HG03097 (cell line): ENCODE measurements around the gene TMEM181.
"Not testable (repeated sequence)": the region's sequence is repeated elsewhere in the genome, so short reads cannot be mapped to it uniquely, and the experiment has no call there.

Source experiments
- ATAC-seq: cut with Tn5 transposase; IDR thresholded peaks from one replicate; pipeline ENCODE4 v1.9.1; 2021; ENCODE audit not compliant: unreplicated experiment, low FRiP score

TMEM181 gene

DNA sequence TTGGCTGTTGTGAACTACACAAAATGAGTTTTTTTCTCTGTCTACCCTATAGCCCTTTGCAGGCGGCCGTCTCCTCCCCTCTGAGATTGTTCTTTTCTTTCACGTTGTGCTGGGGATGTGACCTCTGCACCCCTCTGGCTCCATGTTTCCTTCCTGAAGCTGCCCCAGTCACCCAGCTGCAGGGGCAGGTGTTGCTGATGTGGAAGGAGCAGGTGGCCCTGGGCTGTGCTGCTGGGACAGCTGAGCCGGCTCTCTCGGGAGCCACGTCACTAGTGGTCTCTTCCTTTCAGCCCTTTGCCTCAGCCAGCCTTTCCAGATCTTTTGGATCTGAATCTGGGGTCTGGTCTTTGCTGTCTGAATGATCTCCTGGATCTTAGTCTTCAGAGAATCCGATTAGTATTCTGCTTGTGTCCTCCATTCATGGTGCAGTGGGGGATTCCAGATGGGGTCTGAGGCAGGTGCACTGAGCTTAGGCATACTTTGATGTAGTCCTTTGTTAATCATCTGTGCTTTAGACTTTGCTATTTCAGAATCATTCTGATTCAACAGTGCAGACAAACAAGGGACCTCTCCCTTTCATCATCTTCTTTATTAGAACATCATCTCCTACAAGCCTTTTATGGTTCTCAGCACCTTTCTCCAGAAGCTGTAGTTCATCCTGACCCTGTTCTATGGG lies 31.4 kb downstream of the TMEM181 start:
- no peak for ATAC-seq

DNA sequence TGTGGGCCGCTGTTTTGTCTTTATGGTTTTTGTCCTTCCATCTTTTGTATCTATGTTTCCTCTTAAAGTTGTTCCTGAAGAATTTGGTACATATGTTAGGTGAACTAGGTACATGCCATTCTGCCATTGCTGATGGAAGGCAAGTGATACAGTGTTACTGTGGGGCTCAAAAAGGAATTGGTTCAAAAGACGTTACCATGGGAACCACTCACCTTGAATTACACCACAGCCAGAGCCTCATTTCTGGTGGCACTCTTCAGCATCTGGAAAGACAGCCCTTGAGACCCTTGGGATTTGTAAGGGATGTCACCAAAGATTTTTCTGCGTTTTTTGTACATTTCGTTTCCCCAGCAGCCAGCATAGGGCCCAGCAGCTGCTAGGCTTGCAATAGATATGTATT lies 31.9 kb downstream of the TMEM181 start:
- ATAC-seq = no peak

DNA sequence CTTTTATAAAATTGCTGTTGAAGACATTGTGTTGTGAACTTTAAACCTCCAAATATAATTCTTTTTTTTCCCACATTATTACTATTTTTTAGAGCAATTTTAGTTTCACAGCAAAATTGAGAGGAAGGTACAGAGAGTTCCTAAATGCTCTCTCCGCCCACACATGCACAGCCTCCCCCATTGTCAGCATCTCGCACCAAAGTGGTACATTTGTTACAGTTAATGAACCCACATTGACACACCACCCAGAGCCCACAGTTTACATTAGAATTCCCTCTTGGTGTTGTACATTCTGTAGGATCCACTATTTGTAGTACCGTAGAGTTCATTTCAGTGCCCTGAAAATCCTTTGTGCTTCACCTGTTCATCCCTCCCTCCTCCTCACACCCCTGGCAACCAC lies 33.8 kb downstream of the TMEM181 start:
- no peak for ATAC-seq

DNA sequence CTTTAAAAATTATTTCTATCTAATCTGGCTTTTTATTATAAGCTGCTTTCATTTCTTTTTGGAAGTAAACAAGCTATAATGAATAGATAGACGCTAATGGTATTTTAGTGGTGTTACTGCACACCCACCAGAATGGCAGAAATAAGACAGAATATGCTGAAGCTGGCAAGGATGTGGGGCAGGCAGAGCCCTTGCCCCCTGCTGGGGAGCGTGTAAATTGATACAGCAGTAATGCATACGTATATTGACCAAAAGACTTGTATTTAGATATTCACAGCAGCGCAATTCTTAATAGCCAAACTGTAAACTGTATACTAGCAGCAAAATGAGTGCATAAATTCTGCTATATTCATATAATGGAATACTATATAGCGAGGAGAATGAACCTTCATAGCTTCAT lies 35.3 kb downstream of the TMEM181 start:
- ATAC-seq = no peak

DNA sequence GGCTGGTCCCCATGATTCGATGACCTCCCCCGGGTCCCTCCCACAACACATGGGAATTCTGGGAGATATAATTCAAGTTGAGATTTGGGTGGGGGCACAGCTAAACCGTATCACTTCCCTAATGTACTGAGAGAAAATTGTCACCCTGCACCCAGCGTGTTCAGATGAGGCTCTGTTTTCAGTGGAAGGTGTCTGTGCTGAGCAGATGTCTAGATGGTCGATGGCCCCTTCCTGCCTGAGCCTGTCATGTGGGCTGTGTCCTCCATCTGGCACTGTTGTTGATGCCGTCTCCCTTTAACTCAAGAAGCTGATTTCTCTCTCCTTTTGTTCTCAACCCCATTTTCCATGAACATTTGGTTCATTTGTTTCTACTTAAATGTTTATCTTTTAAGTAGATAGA lies 37.0 kb downstream of the TMEM181 start:
- ATAC-seq = no peak

DNA sequence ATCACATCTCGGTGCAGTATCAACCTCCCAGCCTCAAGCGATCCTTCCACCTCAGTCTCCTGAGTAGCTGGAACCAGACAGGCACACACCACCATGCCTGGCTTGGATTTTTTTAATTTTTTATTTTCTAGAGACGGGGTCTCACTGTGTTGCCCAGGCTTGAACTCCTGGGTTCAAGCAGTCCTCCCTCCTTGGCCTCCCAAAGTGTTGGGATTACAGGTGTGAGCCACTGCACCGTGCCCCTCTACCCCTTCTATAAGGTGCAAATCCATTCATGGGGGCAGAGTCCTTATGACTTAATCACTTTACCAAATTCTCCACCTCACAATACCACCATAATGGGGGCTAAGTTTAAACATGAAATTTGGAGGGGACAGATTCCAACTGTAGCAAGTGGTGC lies 37.7 kb downstream of the TMEM181 start:
- ATAC-seq = no peak

DNA sequence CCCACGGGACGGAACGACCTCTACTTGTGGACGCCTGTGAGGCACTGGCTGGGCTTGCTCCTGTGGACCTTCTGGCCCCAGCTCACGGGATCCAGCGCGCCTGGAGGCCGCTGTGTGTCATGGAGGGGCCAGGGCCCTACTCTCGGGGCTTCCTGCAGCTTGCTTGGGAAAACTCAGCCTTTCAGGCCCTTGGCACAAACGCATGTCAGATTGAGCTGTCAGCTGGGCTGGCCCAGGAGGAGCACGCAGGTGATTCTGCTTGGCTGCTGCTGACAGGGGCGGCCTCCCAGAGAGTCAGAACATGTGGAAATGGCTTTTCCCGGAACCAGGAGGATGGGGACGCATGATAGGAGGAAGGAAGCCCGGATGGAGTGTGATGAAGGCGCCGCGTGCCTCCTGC lies 39.7 kb downstream of the TMEM181 start:
- no peak for ATAC-seq

DNA sequence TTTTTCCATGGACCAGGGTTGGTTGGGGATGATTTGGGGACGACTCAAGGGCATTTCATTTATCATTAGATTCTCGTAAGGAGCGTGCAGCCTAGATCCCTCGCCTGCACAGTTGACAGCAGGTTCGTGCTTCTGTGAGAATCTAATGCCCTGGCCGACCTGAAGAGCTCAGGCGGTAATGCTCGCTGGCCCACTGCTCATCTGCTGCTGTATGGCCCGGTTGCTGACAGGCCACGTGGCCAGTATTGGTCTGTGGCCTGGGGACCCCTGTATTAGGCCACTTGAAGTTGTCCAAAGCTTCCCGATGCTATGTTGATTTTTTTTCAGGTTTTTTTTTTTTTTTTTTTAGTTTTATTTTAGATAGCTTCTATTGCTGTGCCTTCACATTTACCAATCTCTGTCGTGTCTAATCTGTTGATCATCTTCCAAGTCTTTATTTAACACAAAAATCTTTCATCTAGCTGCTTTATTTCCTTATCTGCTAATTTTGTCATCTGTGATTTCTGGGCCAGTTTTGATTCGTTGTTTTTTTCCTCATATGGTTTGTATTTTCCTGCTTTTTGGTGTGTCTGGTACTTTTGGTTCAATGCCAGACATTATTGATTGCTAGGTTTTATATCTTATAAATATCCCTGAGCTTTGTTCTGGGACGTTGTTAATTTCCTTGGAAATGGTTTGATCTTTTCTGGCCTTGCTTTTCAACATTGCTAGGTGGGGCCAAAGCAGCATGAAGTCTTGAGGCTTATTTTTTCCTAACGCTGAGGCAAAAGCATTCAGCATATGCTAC lies 43.6 kb downstream of the TMEM181 start:
- no peak for ATAC-seq

DNA sequence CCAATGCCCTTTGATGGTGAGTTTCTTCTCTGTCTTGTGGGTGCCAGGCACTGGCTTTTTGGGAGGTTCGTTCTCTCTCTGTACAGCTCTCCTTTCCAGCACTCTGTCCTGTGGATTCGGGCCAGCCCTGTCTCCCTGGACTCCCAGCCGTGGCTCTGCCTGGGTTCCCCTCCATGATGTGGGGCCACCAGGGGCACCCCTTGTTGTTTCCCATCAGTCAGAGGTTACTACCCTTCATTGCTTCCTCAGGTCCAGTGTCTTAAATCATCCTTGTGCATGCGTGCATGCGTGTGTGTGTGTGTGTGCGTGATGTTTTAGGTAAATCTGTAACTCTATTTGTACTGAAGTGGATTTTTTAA lies 44.1 kb downstream of the TMEM181 start:
- ATAC-seq = no peak

DNA sequence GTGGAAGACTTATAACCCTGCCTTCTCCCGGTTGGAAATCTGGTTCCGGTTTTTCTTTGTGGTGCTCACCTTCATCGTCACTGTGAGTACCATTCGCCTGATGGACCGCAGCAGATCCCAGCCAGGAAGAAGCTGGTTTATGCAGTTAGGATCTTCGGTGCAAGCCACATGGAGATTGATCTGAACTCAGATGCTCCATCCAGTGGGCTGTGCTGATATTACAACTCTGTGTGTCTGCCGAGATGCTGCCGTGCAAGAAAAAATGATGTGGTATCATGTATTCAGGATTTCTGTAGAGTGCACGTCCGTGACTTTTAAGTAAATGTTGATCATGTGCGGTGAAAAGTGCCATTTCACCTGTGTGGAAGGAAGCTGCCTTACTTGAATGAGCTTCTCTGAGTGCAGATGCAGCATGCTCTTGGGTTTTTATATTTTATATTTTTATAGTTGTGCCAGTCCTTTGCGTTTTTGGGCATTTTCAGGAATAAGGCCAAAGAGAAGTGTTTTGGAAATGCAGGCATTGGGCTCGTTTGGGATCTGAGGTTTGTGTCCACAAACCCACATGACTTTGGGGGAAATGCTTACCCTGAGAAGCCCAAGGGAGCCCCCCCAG lies 45.5 kb downstream of the TMEM181 start:
- ATAC-seq = no peak

DNA sequence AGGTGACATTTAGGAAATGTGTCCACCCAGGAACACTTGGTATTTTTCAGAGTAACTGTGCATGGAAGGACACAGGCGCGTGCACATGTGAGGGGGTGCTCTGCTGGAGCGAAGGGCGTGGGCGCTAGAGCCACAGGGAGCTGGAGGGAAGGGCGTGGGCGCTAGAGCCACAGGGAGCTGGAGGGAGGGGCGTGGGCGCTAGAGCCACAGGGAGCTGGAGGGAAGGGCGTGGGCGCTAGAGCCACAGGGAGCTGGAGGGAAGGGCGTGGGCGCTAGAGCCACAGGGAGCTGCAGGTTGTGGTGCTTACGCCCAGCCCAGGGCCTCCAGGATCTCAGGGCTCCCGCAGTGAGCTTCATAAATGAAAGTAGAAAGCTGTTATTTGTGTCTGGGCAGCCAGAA lies 46.1 kb downstream of the TMEM181 start:
- ATAC-seq = not testable (repeated sequence)

DNA sequence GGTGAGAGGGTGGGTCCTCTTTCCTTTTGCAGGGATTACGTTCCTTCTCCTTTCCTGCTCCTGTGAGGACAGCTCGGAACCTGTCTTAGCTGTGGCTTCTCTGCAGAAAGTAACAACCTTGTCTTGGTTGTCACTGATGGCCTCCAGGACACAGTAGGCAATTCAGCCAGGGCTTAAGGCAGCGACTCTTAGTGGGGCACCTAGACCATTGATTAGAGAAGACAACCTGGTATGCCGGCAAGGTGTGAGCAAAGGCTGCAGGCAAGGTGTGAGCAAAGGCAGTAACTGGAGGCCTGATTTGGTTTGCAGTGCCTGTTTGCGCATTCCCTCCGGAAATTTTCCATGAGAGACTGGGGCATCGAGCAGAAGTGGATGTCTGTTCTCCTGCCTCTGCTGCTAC lies 47.0 kb downstream of the TMEM181 start:
- ATAC-seq = no peak

DNA sequence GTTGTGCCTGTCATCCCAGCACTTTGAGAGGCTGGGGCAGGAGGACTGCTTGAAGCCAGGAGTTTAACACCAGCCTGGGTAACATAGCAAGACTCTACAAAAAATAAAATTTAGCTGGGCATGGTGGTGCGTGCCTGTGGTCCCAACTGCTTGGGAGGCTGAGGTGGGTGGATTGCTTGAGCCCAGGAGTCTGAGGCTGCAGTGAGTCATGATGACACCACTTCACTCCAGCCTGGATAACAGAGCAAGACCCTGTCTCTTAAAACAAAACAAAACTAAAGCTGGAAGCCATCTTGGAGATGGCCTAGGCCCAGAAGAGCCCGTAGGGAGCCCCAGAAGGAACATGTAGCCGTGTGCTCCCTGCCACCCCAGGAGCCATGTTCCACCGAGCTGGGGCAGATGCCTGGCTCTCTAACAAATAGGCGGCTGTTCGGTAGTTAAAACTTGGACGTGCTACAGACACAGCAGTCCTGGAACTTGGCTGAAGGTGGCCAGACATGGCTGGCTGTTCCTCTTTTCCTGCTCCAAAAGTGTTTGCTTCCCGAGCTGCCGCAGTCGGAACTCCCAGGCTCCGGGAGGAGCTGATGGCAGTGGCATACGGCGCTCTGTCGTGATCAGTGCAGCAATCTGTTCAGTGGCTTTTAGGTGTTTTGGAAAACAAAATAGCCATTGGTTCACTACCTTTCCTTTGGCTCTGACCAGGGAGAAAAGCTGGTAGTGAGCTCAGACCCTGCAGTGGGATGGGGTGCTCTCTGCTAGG lies 47.7 kb downstream of the TMEM181 start:
- ATAC-seq = no peak

DNA sequence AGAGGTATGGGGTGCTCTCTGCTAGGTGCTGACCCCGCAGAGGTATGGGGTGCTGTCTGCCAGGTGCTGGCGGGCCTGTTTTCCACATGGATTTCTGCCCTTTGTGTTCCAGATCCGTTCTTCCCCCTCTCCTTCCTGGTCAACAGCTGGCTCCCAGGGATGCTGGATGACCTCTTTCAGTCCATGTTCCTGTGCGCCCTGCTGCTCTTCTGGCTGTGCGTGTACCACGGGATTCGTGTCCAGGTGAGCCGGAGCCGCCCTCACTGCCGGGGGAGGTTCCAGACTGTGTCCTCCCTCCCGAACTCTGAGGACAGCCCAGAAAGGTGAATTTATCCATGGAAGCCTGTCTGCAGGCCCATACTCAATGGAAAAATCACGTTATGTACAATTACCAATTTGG lies 48.3 kb downstream of the TMEM181 start:
- ATAC-seq = no peak

DNA sequence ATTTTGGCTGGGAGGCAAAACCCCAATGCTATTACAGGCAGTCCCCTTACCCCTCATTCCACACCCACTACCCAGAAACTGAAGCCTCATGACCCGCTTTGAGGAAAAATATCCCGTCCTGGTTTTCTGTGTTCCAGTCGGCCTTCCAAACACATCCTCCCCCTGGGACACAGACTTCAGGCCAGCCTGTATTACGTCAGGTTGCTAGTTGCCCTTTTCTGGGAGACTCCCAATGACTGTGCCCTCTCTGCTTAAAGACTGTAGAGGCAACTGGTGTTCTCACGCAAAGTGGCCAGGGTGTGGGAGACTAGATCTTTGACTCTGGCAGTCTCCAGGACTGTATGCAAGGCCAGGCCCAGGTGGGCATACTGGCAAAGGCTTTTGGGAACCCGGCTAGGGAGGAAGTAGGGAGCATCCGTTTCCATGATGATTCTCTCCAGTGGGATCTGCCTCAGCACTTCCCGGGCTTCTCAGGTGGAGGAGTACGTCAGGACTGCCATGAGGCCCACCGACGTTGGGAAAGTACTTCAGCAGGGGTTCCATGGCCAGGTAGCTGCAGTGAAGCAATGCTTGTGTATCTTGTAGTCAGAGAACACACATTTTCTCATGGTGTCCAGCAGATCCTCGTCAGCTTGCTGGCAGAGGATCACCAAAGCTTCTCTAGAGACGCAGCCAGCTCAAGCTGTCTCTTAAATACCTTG lies 49.7 kb downstream of the TMEM181 start:
- no peak for ATAC-seq

DNA sequence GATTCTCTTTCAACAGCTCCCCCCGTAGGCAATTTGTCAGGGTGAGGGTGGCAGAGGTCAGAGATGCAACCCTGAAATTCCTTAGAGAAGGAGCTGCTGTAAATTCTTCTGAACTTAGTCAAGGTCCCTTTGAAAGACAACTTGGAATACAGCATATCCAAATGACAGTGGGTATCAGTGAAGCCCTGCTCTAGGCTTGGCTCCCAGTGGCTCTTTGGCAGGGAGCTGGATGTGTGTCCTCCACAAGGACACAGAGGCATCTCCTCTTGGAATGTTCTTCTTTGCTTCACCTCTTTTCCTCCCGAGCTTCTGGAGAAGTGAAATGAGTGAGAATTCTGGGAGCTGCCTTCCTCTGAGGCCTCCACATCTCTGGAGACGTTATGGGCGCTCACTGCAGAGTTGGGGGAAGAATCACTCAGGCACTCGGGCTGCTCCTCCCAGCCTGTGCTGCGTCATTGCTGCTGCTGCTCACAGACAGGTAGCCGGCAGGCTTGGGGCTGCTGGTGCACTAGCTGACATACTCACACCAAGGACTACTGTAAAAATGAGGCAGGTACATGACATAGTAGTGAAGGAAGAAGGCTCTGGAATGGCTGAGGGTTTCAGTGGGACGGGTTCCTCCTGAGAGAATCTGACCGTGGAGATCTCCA lies 50.6 kb downstream of the TMEM181 start:
- ATAC-seq = no peak

DNA sequence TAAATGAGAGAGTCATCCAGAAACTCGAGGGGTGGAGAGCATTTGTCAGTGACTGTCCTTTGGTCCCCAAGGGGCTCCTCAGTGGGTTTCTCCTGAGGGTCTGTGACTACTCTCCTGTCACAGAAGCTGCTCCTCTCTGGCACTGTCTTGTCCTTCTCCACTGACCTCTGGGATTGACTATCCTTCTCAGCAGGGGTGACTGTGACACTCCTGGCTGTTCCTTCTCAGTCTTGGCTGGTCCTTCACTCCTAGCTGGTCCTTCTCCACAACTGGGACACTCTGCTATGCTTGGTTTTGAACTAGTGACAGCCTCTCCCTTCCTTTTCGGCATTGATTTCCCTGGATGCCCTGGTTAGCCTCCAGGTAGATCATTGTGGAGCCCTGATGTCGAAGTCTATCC lies 51.1 kb downstream of the TMEM181 start:
- no peak for ATAC-seq

DNA sequence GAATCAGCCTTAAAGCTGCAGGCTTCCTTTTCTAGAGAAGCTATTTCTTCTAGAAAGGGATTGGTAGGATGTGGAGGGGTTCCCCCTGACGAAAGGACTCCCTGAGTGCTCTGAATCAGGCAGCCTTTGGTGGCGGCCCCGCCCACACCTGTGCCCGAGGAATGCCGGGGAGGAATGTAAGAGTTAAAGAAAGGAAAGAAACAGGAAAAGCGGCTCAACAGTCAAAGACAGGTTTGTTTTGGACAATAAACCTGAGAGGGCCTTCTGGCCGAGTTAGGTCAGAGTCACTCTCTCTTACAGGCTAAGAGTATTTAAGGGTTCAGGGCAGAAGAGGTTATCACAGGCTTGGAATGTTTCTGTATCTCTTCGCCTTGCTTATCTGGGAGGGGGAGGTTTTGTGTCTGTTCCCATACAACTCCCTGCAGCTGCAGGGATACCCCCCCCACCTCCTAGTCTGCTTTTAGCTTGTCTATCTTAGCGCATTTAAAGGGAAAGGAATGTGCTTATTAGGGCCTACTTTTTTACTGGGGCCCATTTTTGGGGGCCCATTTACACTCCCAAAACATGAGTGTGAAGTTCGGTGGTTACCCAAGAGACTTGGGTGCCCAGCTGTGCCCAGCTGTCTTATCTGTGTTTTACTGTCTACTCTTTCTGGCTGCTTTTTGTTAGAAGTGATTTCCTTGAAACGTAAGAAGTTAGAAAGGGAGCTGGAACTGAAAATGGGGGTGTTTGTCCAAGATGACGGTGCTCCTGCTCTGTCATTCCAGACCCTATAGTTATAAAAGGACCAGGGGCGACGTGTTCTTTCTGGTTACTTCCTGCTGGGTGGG lies 51.9 kb downstream of the TMEM181 start:
- no peak for ATAC-seq

DNA sequence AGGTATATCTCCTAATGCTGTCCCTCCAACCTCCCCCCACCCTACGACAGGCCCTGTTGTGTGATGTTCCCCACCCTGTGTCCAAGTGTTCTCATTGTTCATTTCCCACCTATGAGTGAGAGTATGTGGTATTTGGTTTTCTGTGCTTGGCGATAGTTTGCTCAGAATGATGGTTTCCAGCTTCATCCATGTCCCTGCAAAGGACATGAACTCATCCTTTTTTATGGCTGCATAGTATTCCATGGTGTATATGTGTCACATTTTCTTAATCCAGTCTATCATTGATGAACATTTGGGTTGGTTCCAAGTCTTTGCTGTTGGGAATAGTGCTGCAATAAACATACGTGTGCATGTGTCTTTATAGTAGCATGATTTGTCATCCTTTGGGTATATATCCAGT lies 54.7 kb downstream of the TMEM181 start:
- ATAC-seq = not testable (repeated sequence)
